Thymus (tissue), 11 donors: ENCODE measurements around the gene CA6. TPM values are rescaled to one million over a fixed set of nuclear protein-coding genes. Genes with fewer than 3 reads are reported as not detected.
"Not testable (repeated sequence)": the region's sequence is repeated elsewhere in the genome, so short reads cannot be mapped to it uniquely, and the experiment has no call there.

Experiments
- DNase-seq, 9 donors: peaks; one replicate each; pipeline ENCODE4 v3.0.0-alpha.2; 2013; ENCODE audit warnings: low spot score in 9 of 9, low read depth in 6 of 9, missing footprints in 1 of 9
- H3K27ac ChIP-seq, 2 donors: one replicate each; pipeline ENCODE4 v1.5.1; 2013; ENCODE audit warnings: control low read depth in 1 of 2, low read depth in 1 of 2, low read length in 1 of 2, mild to moderate bottlenecking in 1 of 2, moderate library complexity in 1 of 2
- H3K27me3 ChIP-seq, 2 donors: one replicate each; pipeline ENCODE4 v1.5.1; 2013; ENCODE audit warnings: low read length in 1 of 2; ENCODE audit not compliant: control insufficient read depth in 2 of 2, insufficient read depth in 1 of 2
- H3K36me3 ChIP-seq, 2 donors: one replicate each; pipeline ENCODE4 v1.5.1; 2013; ENCODE audit warnings: low read length in 1 of 2, mild to moderate bottlenecking in 1 of 2, moderate library complexity in 1 of 2; ENCODE audit not compliant: control insufficient read depth in 2 of 2, insufficient read depth in 2 of 2
- H3K4me1 ChIP-seq, 2 donors: one replicate each; pipeline ENCODE4 v1.5.1; 2013; ENCODE audit warnings: low read length in 2 of 2; ENCODE audit not compliant: control insufficient read depth in 2 of 2, insufficient read depth in 2 of 2
- H3K4me3 ChIP-seq, 2 donors: one replicate each; pipeline ENCODE4 v1.5.1; 2013; ENCODE audit warnings: low read length in 2 of 2, control low read depth in 1 of 2, mild to moderate bottlenecking in 1 of 2
- H3K9me3 ChIP-seq, 2 donors: one replicate each; pipeline ENCODE4 v1.5.1; 2013; ENCODE audit warnings: low read length in 1 of 2, mild to moderate bottlenecking in 1 of 2; ENCODE audit not compliant: control insufficient read depth in 2 of 2, insufficient read depth in 1 of 2
- WGBS: extraction: QIAGEN DNeasy Blood & Tissue Kit; methylation state at CpG from one replicate; pipeline ENCODE4 v1.1.7; 2013; 5-methylcytosine and 5-hydroxymethylcytosine counted together
- polyA plus RNA-seq: library from polyadenylated mRNA; stranded (reverse); fragments of 200-250 nt; gene quantifications from one replicate; pipeline ENCODE4 v1.2.3, GENCODE V29; 2013
- total RNA-seq: library from RNA; stranded (reverse); fragments of 120-200 nt; gene quantifications from one replicate; pipeline ENCODE4 v1.2.4, GENCODE V29; 2013
- donor health status: healthy.

The CA6 gene
- total and polyA plus RNA-seq, 2 donors: 0.37 to 1.5 TPM

- Histone ChIP-seq H3K27me3 (no peaks in the 10 kb centered on the region), H3K9me3 (no peaks in the 10 kb centered on the region), H3K27ac (no peak overlapping the region), H3K36me3 (no peaks in the 10 kb centered on the region), H3K4me1 (peaks cover 0 to 3% of the 10 kb centered on the region in 2 donors), H3K4me3 (no peak overlapping the region)
- no peak for DNase-seq
- 98% methylated on average over 9 of the region's 9 CpGs for WGBS
These were observed 22.7 kb upstream of the CA6 start for GRCh38 chr1:8922962-8923361.

- H3K36me3 ChIP-seq: no peaks in the 10 kb centered on the region
- H3K27me3 ChIP-seq: no peaks in the 10 kb centered on the region
- H3K9me3 ChIP-seq: no peaks in the 10 kb centered on the region
- peaks cover 0 to 3% of the 10 kb centered on the region in 2 donors for H3K4me1 ChIP-seq
- H3K27ac ChIP-seq: no peak overlapping the region
- H3K4me3 ChIP-seq: no peak overlapping the region
- DNase-seq: no peak
- 27% methylated on average over 2 of the region's 2 CpGs for WGBS
These were observed 20.3 kb upstream of the CA6 start for GRCh38 chr1:8925406-8925805.

- H3K9me3 ChIP-seq: no peaks in the 10 kb centered on the region
- no peak overlapping the region for H3K4me3 ChIP-seq
- H3K36me3 ChIP-seq: no peaks in the 10 kb centered on the region
- no peak overlapping the region for H3K27ac ChIP-seq
- 96% methylated on average over 9 of the region's 9 CpGs for WGBS
- H3K27me3 ChIP-seq: no peaks in the 10 kb centered on the region
- DNase-seq: no peak
- H3K4me1 ChIP-seq: peaks cover 0 to 2% of the 10 kb centered on the region in 2 donors
These were observed 19.7 kb upstream of the CA6 start for GRCh38 chr1:8925960-8926359.

GRCh38 chr1:8926707-8927694, 18.7 kb upstream of the CA6 start:
- Histone ChIP-seq H3K27ac (no peak overlapping the region), H3K9me3 (no peaks in the 10 kb centered on the region), H3K27me3 (no peaks in the 10 kb centered on the region), H3K4me1 (no peaks in the 10 kb centered on the region), H3K36me3 (no peaks in the 10 kb centered on the region), H3K4me3 (no peak overlapping the region)
- DNase-seq: no peak
- 98% methylated on average over 12 of the region's 12 CpGs for WGBS

- H3K27me3 ChIP-seq: no peaks in the 10 kb centered on the region
- no peak overlapping the region for H3K27ac ChIP-seq
- no peaks in the 10 kb centered on the region for H3K36me3 ChIP-seq
- H3K4me3 ChIP-seq: no peak overlapping the region
- no peaks in the 10 kb centered on the region for H3K9me3 ChIP-seq
- H3K4me1 ChIP-seq: no peaks in the 10 kb centered on the region
- no peak for DNase-seq
- 43% methylated on average over 4 of the region's 4 CpGs for WGBS
These were observed 15.6 kb upstream of the CA6 start for GRCh38 chr1:8930116-8930515.

- not testable (repeated sequence) for H3K27me3 ChIP-seq, H3K36me3 ChIP-seq, H3K27ac ChIP-seq, H3K9me3 ChIP-seq, DNase-seq, H3K4me3 ChIP-seq
- H3K4me1 ChIP-seq: peaks cover 3 to 11% of the 10 kb centered on the region in 2 donors
- 95% methylated on average over 7 of the region's 7 CpGs for WGBS
These were observed 8.6 kb upstream of the CA6 start for GRCh38 chr1:8937051-8937450.

GRCh38 chr1:8937701-8938100, 8.0 kb upstream of the CA6 start:
- peaks cover 3 to 17% of the 10 kb centered on the region in 2 donors for H3K4me1 ChIP-seq
- H3K27me3 ChIP-seq: no peaks in the 10 kb centered on the region
- no peaks in the 10 kb centered on the region for H3K9me3 ChIP-seq
- no peaks in the 10 kb centered on the region for H3K36me3 ChIP-seq
- H3K4me3 ChIP-seq: no peak overlapping the region
- no peak overlapping the region for H3K27ac ChIP-seq
- no peak for DNase-seq
- WGBS: 97% methylated on average over 4 of the region's 4 CpGs

GRCh38 chr1:8938232-8938999, 7.3 kb upstream of the CA6 start:
- Histone ChIP-seq H3K9me3 (no peaks in the 10 kb centered on the region), H3K4me1 (peaks cover 3 to 24% of the 10 kb centered on the region in 2 donors), H3K36me3 (no peaks in the 10 kb centered on the region), H3K27me3 (no peaks in the 10 kb centered on the region), H3K27ac (peak overlapping the region in 1 of 2 donors; percentile 4), H3K4me3 (no peak overlapping the region)
- WGBS: 50% methylated on average over 7 of the region's 7 CpGs
- DNase-seq: no peak

- Histone ChIP-seq H3K36me3 (no peaks in the 10 kb centered on the region), H3K4me1 (peaks cover 3 to 29% of the 10 kb centered on the region in 2 donors), H3K27ac (no peak overlapping the region), H3K4me3 (no peak overlapping the region), H3K27me3 (no peaks in the 10 kb centered on the region), H3K9me3 (no peaks in the 10 kb centered on the region)
- DNase-seq: no peak
- over 99% methylated on average over 2 of the region's 2 CpGs for WGBS
These were observed 6.7 kb upstream of the CA6 start for GRCh38 chr1:8939000-8939265.
